Fibroblast of skin of right quadriceps (primary cell): ENCODE data around the gene DTD1.
A peak's percentile ranks its signal among the peaks of the same experiment; 100 is the strongest.
"Not testable (repeated sequence)": the region's sequence is repeated elsewhere in the genome, so short reads cannot be mapped to it uniquely, and the experiment has no call there.

Source experiments
- DNase-seq: peaks from one replicate; pipeline ENCODE4 v3.0.0-alpha.2; 2013

Gene DTD1

GRCh38 chr20:18748987-18749386 lies 161.1 kb downstream of the DTD1 start:
- DNase-seq = no peak

GRCh38 chr20:18749528-18749927 lies 161.7 kb downstream of the DTD1 start:
- no peak for DNase-seq

GRCh38 chr20:18750735-18751134 lies 162.9 kb downstream of the DTD1 start:
- DNase-seq = no peak

- DNase-seq = no peak
Measured at GRCh38 chr20:18754030-18754652, 166.3 kb downstream of the DTD1 start.

GRCh38 chr20:18754653-18755045 lies 166.8 kb downstream of the DTD1 start:
- no peak for DNase-seq

- DNase-seq = not testable (repeated sequence)
Measured at GRCh38 chr20:18760852-18761251, 173.0 kb downstream of the DTD1 start.

- no peak for DNase-seq
Measured at GRCh38 chr20:18767676-18768075, 179.8 kb downstream of the DTD1 start.

- no peak for DNase-seq
Measured at GRCh38 chr20:18773566-18773965, 185.7 kb downstream of the DTD1 start.

GRCh38 chr20:18774207-18774606 lies 186.4 kb downstream of the DTD1 start:
- no peak for DNase-seq

- no peak for DNase-seq
Measured at GRCh38 chr20:18775633-18776032, 187.8 kb downstream of the DTD1 start.

GRCh38 chr20:18778690-18779392 lies 191.0 kb downstream of the DTD1 start:
- no peak for DNase-seq

- no peak for DNase-seq
Measured at GRCh38 chr20:18780385-18781130, 192.7 kb downstream of the DTD1 start.

GRCh38 chr20:18781509-18781908 lies 193.7 kb downstream of the DTD1 start:
- no peak for DNase-seq

- no peak for DNase-seq
Measured at GRCh38 chr20:18783385-18783959, 195.6 kb downstream of the DTD1 start.

GRCh38 chr20:18787046-18787445 lies 199.2 kb downstream of the DTD1 start:
- DNase-seq = not testable (repeated sequence)

GRCh38 chr20:18788021-18788420 lies 200.2 kb downstream of the DTD1 start:
- no peak for DNase-seq

GRCh38 chr20:18790787-18791186 lies 202.9 kb downstream of the DTD1 start:
- DNase-seq = no peak

GRCh38 chr20:18793625-18794427 lies 206.0 kb downstream of the DTD1 start:
- DNase-seq = peak; percentile 86

GRCh38 chr20:18794428-18794787 lies 206.6 kb downstream of the DTD1 start:
- DNase-seq = no peak

- no peak for DNase-seq
Measured at GRCh38 chr20:18795366-18795765, 207.5 kb downstream of the DTD1 start.

- DNase-seq = no peak
Measured at GRCh38 chr20:18796282-18796833, 208.5 kb downstream of the DTD1 start.

GRCh38 chr20:18801516-18801915 lies 213.7 kb downstream of the DTD1 start:
- no peak for DNase-seq
